Skeletal muscle tissue (tissue), 4 donors: ENCODE results near the gene HAPLN2. TPM values are rescaled to one million over a fixed set of nuclear protein-coding genes. Genes with fewer than 3 reads are reported as not detected.
"Not testable (repeated sequence)": the region's sequence is repeated elsewhere in the genome, so short reads cannot be mapped to it uniquely, and the experiment has no call there.

Experiments
- H3K27ac ChIP-seq: one replicate; pipeline ENCODE4 v1.7.0; 2013; ENCODE audit warnings: mild to moderate bottlenecking, low read depth, low read length, inconsistent platforms
- H3K27me3 ChIP-seq, 3 donors: one replicate each; pipeline ENCODE4 v1.7.0; 2013; ENCODE audit warnings: low read length in 3 of 3; ENCODE audit not compliant: control insufficient read depth in 3 of 3, insufficient read depth in 3 of 3
- H3K36me3 ChIP-seq, 3 donors: one replicate each; pipeline ENCODE4 v1.7.0; 2013; ENCODE audit warnings: low read length in 3 of 3; ENCODE audit not compliant: control insufficient read depth in 3 of 3, insufficient read depth in 3 of 3
- H3K4me1 ChIP-seq, 3 donors: one replicate each; pipeline ENCODE4 v1.7.0; 2013; ENCODE audit warnings: low read length in 3 of 3, mild to moderate bottlenecking in 3 of 3; ENCODE audit not compliant: control insufficient read depth in 3 of 3, insufficient read depth in 3 of 3
- H3K4me3 ChIP-seq, 3 donors: one replicate each; pipeline ENCODE4 v1.7.0; 2013; ENCODE audit warnings: low read length in 3 of 3
- H3K9ac ChIP-seq, 3 donors: one replicate each; pipeline ENCODE4 v1.7.0; 2013; ENCODE audit warnings: low read length in 3 of 3, mild to moderate bottlenecking in 3 of 3, moderate library complexity in 2 of 3, low read depth in 1 of 3
- H3K9me3 ChIP-seq, 3 donors: one replicate each; pipeline ENCODE4 v1.7.0; 2013; ENCODE audit warnings: low read length in 3 of 3; ENCODE audit not compliant: control insufficient read depth in 3 of 3
- total RNA-seq: library from RNA; depleted of rRNA; stranded (reverse); fragments of >200 nt; gene quantifications from one replicate; pipeline ENCODE4 v1.2.3, GENCODE V29; 2014
- donor health status: Osteomylitis.

HAPLN2 gene
- total RNA-seq, 1 donor from 2014 or later = 0.52 TPM

DNA sequence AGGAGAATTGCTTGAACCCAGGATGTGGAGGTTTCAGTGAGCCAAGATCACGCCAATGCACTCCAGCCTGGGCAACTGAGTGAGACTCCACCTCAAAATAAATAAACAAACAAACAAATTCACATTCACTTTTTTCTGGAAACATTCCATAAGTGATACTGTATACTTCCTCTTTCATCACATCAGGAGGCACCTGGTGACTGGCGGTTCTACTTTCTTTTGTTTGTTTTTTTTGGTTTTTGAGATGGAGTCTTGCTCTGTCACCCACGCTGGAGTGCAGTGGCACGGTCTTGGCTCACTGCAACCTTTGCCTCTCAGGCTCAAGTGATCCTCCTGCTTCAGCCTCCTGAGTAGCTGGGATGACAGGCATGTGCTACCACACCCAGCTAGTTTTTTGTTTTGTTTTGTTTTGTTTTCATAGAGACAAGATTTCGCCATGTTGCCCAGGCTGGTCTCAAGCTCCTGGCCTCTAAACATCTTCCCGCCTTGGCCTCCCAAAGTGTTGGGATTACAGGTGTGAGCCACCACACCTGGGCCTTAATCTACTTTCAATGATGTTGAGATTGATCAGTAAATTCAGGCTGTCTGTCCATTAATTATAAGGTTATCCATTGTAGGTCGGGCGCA, 10.7 kb downstream of the HAPLN2 start:
- Histone ChIP-seq H3K36me3 (no peaks in the 10 kb centered on the region), H3K4me1 (peaks cover 7 to 8% (median 7%) of the 10 kb centered on the region in 3 donors), H3K4me3 (no peak overlapping the region), H3K27me3 (peaks cover 29 to 41% (median 40%) of the 10 kb centered on the region in 3 donors), H3K9me3 (no peaks in the 10 kb centered on the region), H3K9ac (no peak overlapping the region), H3K27ac (no peak overlapping the region)

DNA sequence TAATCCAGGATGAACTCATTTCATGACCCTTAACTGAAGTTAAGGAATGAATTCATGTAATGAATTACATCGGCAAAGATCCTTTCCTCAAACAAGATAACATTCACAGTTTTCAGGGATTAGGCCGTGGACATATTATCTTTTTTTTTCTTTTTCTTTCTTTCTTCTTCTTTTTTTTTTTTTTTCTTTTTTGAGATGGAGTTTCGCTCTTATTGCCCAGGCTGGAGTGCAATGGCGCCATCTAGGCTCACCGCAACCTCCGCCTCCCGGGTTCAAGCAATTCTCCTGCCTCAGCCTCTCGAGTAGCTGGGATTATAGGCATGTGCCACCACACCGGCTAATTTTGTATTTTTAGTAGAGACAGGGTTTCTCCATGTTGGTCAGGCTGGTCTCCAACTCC, 11.9 kb downstream of the HAPLN2 start:
- H3K27ac ChIP-seq, H3K9me3 ChIP-seq, H3K4me1 ChIP-seq, H3K4me3 ChIP-seq, H3K36me3 ChIP-seq, H3K9ac ChIP-seq: not testable (repeated sequence)
- H3K27me3 ChIP-seq = peaks cover 18 to 36% (median 28%) of the 10 kb centered on the region in 3 donors

DNA sequence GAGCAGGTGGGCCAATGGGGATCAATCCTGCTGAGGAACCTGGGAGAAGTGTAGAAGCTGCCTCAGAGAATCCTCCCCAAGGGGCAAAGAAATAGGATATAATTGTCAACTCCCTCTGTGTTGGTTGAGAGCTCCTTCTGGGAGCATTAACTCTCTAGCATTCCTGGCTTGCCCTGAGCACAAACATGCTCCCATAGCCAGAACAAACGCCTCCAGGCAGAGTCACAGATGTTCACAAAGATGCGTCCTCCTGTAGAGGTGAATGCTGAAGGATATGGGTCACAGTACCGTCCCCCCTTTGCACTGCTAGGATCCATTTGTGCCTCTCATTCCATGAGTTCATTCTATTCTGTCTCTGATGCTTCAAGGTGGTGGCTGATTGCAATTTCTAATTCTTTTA, 13.1 kb downstream of the HAPLN2 start:
- Histone ChIP-seq H3K27me3 (peaks cover 12 to 35% (median 22%) of the 10 kb centered on the region in 3 donors), H3K36me3 (no peaks in the 10 kb centered on the region), H3K4me3 (no peak overlapping the region), H3K9ac (no peak overlapping the region), H3K27ac (no peak overlapping the region), H3K4me1 (no peaks in the 10 kb centered on the region), H3K9me3 (no peaks in the 10 kb centered on the region)

DNA sequence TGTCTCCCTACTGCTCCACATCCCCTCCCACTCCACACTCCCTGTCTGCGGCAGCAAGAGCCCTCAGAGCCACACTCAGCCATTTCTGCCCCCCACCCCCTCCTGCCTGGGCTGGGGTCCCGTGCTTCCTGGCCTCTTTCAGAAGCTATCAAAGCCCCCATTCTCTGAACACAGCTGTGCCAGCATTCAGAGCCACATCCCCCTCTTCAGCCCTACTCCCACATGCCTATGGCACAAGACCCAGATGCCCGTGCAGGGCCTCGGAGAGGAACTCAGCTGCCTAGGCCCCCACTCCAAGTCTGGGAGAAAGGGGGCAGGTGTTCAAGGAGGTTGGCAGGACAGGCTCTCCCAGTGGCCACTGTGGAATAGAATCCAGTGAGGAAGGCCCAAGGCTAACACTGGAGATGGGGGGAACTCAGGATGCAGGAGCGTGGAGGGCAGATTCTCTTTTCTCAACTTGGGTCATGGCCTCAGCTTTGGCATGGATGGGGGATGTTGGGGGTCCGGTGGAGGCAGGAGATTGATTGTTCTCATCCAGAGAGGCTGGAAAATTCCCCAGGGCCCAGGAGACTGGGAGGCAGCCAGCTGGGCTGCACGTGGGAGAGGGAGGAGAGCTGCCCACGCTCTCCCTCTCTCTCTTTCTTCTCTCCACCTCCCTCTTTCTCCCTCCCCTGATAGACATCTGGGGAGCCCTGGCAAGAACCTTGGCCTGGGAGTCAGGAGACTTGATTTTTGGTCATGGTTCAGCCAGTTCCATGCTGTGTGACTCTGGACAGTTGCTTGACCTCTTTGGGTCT, 19.2 kb downstream of the HAPLN2 start:
- Histone ChIP-seq H3K9ac (no peak overlapping the region), H3K27me3 (peaks cover 36 to 58% (median 38%) of the 10 kb centered on the region in 3 donors), H3K9me3 (no peaks in the 10 kb centered on the region), H3K4me1 (peaks cover 17 to 34% (median 33%) of the 10 kb centered on the region in 3 donors), H3K4me3 (no peak overlapping the region), H3K36me3 (no peaks in the 10 kb centered on the region), H3K27ac (no peak overlapping the region)

DNA sequence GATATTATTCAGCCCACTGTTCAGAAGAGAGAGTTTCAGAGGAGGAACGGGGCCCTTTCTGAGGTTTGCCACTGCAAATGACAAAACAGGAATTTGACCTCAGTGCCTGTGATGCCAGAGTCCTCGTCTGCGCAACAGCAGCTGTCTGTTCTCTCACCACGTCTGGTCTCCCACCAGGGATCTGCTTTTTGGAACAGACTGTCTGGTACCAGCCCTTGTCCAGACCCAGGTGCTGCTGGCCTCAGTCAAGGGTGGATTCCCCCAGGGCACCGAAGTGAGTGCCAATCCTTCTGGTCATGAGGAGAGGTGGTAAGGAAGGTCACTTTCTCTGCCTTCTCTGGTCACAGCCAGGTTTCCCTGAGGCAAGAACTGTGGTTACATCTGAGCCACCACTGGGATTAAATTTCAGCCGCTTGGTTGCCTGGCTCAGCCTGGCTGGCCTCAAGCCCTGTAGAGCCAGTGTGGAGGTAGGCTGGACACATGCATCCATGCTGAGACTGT, 20.4 kb downstream of the HAPLN2 start:
- Histone ChIP-seq H3K27ac (peak overlapping the region; percentile 66), H3K9ac (peak overlapping the region in 1 of 3 donors; percentile 54), H3K9me3 (no peaks in the 10 kb centered on the region), H3K36me3 (no peaks in the 10 kb centered on the region), H3K4me3 (peak overlapping the region in 1 of 3 donors; percentile 29), H3K27me3 (peaks cover 38 to 61% (median 46%) of the 10 kb centered on the region in 3 donors), H3K4me1 (peaks cover 17 to 34% (median 33%) of the 10 kb centered on the region in 3 donors)

DNA sequence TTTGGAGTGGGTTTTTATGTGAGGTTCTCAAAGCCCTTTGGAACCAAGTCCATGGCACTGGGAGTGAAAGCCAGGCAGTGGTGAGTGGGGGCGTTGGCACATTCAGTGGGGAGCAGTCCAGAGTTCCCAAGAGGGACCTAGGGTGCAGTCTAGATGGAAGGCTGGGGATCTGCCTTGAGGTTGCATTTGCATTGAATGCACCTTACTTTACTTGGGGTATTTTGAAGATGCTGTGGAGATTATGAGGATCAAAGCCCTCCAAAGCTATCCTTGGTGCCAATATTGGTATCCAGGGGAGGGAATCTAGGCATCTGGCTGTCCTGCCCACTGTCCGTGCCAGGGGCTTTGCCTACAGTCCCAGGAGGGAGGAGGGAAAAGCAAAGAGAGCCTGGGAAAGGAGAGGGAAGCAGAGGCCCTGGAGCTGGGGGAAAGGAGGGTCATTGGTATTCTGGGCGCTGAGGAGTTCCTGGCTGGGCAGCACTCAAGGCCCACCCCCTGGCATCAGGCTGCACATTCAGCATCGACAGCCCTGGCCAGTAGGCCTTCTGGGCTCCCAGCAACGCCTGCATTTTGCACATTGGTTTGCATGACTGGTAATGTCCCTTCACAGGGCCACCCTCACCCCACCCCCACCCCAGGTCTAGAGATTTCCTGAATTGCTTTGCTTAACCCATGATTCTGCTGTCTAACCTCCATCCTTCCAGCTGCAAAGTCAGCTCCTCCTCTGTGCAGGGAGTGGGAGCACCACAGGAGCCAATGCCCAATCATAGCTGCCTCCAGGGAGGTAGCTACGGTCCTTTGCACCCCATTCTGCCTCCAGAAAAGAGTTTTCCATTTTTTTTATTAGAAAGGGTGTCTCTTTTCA, 21.9 kb downstream of the HAPLN2 start:
- no peaks in the 10 kb centered on the region for H3K9me3 ChIP-seq
- peaks cover 17 to 34% (median 33%) of the 10 kb centered on the region in 3 donors for H3K4me1 ChIP-seq
- H3K4me3 ChIP-seq = no peak overlapping the region
- no peak overlapping the region for H3K9ac ChIP-seq
- no peak overlapping the region for H3K27ac ChIP-seq
- no peaks in the 10 kb centered on the region for H3K36me3 ChIP-seq
- peaks cover 48 to 68% (median 55%) of the 10 kb centered on the region in 3 donors for H3K27me3 ChIP-seq

DNA sequence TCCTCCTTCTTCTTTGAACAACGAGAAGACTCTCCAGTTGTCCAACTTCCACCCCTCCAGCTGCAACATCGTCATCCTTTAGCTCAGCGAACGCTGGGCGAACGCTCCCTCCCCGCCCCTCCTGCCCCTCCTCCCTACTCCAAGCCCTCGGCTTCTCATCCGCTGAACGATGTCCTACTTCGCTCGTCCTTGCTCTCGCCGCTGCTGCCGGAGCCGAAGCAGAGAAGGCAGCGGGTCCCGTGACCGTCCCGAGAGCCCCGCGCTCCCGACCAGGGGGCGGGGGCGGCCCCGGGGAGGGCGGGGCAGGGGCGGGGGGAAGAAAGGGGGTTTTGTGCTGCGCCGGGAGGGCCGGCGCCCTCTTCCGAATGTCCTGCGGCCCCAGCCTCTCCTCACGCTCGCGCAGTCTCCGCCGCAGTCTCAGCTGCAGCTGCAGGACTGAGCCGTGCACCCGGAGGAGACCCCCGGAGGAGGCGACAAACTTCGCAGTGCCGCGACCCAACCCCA, 22.6 kb downstream of the HAPLN2 start, which contains the start of gene BCAN:
Gene BCAN, plus strand, starts transcription at position 357 of the 504 bp plus-strand sequence. CDS start 3,938 bp downstream, outside the sequence.
- peaks cover 17 to 34% (median 33%) of the 10 kb centered on the region in 3 donors for H3K4me1 ChIP-seq
- peak within 1 kb of the TSS in 1 of 3 donors; percentile 41 for H3K4me3 ChIP-seq
- no peaks in the 10 kb centered on the region for H3K9me3 ChIP-seq
- no peak within 1 kb of the TSS for H3K9ac ChIP-seq
- peaks cover 55 to 70% (median 62%) of the 10 kb centered on the region in 3 donors for H3K27me3 ChIP-seq
- H3K36me3 ChIP-seq = no peaks in the 10 kb centered on the region
- H3K27ac ChIP-seq = no peak within 1 kb of the TSS

DNA sequence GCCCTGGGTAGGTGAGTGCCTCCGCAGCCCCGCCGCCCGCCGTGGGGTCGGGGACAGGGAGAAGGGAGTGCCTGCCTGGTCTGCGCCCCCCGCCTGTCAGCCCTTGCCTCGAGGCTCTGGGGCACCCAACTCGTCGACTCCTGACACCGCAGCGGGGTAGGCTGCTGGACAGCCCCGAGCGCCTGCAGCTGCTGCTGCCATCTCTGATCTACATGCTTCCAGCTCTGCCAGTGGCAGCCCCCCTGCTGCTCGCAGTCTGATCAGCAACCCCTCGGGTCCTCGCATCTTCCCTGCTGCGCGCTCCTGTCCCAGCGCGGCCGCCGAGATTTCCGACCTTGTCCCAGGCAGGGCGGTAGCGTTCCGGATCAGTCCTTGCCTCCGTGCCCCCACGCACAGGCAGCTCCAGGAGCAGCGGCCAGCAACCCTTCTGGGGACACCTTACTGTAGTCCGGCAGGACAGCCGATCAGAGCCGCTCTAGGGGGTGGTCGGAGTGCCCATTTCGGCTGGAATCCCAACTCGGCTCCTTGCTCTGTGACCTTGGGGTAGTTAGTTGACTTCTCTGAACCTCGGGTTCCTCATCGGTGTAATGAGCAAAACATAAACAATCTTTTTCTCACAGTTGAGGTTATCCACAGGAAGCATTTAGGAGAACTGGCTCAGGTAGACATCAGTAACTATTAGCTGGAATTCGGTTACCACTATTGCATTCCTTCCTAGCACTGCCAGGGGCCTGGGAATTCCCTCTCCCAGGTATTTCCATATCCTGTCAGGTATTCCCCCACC, 23.2 kb downstream of the HAPLN2 start:
- H3K27me3 ChIP-seq = peaks cover 61 to 76% (median 68%) of the 10 kb centered on the region in 3 donors
- H3K9me3 ChIP-seq = no peaks in the 10 kb centered on the region
- no peaks in the 10 kb centered on the region for H3K36me3 ChIP-seq
- no peak overlapping the region for H3K9ac ChIP-seq
- no peak overlapping the region for H3K27ac ChIP-seq
- H3K4me3 ChIP-seq = peak overlapping the region in 1 of 3 donors; percentile 41
- peaks cover 17 to 34% (median 33%) of the 10 kb centered on the region in 3 donors for H3K4me1 ChIP-seq
